Loucy (cell line): ENCODE results near the gene ATP8A1.
"Not testable (repeated sequence)": the region's sequence is repeated elsewhere in the genome, so short reads cannot be mapped to it uniquely, and the experiment has no call there.

Experiments used
- H2AFZ ChIP-seq: fragments of 200-600 bp; sonication (generic); 2 replicates; pipeline ENCODE4 v1.6.0; 2016; ENCODE audit warnings: antibody characterized with exemption, mild to moderate bottlenecking, low read length, moderate library complexity
- H3F3A ChIP-seq: fragments of 200-600 bp; 2 replicates; pipeline ENCODE4 v1.6.0; 2016; ENCODE audit warnings: antibody characterized with exemption, low read depth, mild to moderate bottlenecking
- H3K27me3 ChIP-seq: fragments of 200-600 bp; sonication (generic); 2 replicates; pipeline ENCODE4 v1.6.1; 2014; ENCODE audit warnings: low read length, mild to moderate bottlenecking; ENCODE audit not compliant: insufficient read depth, poor library complexity, severe bottlenecking
- H3K36me3 ChIP-seq: fragments of 200-600 bp; sonication (generic); 2 replicates; pipeline ENCODE4 v1.6.1; 2016; ENCODE audit warnings: low read length; ENCODE audit not compliant: insufficient read depth
- H3K4me1 ChIP-seq: fragments of 200-600 bp; sonication (generic); 2 replicates; pipeline ENCODE4 v1.5.1; 2014; ENCODE audit warnings: low read length, mild to moderate bottlenecking; ENCODE audit not compliant: insufficient read depth, poor library complexity, severe bottlenecking
- H3K4me2 ChIP-seq: fragments of 200-600 bp; sonication (generic); 2 replicates; pipeline ENCODE4 v1.6.0; 2014; ENCODE audit warnings: antibody characterized with exemption, low read length, low read depth, mild to moderate bottlenecking; ENCODE audit not compliant: poor library complexity, severe bottlenecking
- H3K4me3 ChIP-seq: fragments of 200-600 bp; sonication (generic); 2 replicates; pipeline ENCODE4 v1.5.1; 2014; ENCODE audit warnings: low read length, mild to moderate bottlenecking, mixed read lengths; ENCODE audit not compliant: poor library complexity, severe bottlenecking
- H3K79me2 ChIP-seq: fragments of 200-600 bp; sonication (generic); 2 replicates; pipeline ENCODE4 v1.6.1; 2014; ENCODE audit warnings: low read length; ENCODE audit not compliant: insufficient read depth
- H3K9ac ChIP-seq: fragments of 200-600 bp; sonication (generic); 2 replicates; pipeline ENCODE4 v1.6.0; 2014; ENCODE audit warnings: mild to moderate bottlenecking, low read depth, low read length, moderate library complexity; ENCODE audit not compliant: poor library complexity, severe bottlenecking
- H3K9me2 ChIP-seq: fragments of 200-600 bp; sonication (generic); replicated peaks from 2 replicates; pipeline ENCODE4 v1.6.1; 2016; ENCODE audit warnings: low read depth, low read length, mixed read lengths
- H3K9me3 ChIP-seq: fragments of 200-600 bp; sonication (generic); 2 replicates; pipeline ENCODE4 v1.6.1; 2014; ENCODE audit warnings: mild to moderate bottlenecking, antibody characterized with exemption, low read length, low read depth; ENCODE audit not compliant: insufficient read depth
- H4K20me1 ChIP-seq: fragments of 200-600 bp; sonication (generic); 2 replicates; pipeline ENCODE4 v1.6.0; 2014; ENCODE audit warnings: antibody characterized with exemption, low read length, mild to moderate bottlenecking; ENCODE audit not compliant: insufficient read depth, poor library complexity, severe bottlenecking
- CTCF ChIP-seq: fragments of 200-600 bp; sonication (generic); conservative IDR thresholded peaks from 2 replicates; pipeline ENCODE4 v1.5.1; 2014; ENCODE audit warnings: mild to moderate bottlenecking, antibody characterized with exemption, low read length
- EZH2phosphoT487 ChIP-seq: fragments of 200-600 bp; IDR thresholded peaks from 2 replicates; pipeline ENCODE4 v1.6.1; 2018; ENCODE audit warnings: antibody characterized with exemption, mild to moderate bottlenecking, moderate library complexity, borderline replicate concordance

The ATP8A1 gene

GRCh38 chr4:42385516-42385915, 271.4 kb downstream of the ATP8A1 start:
- H3K4me2 ChIP-seq = no peak overlapping the region
- no peaks in the 10 kb centered on the region for H3K36me3 ChIP-seq
- H3K79me2 ChIP-seq = no peaks in the 10 kb centered on the region
- H3K4me3 ChIP-seq = no peak overlapping the region
- H3K9ac ChIP-seq = no peak overlapping the region
- no peaks in the 10 kb centered on the region for H4K20me1 ChIP-seq
- no peak overlapping the region for H2AFZ ChIP-seq
- no peaks in the 10 kb centered on the region for H3K27me3 ChIP-seq
- H3F3A ChIP-seq = no peaks in the 10 kb centered on the region
- no peaks in the 10 kb centered on the region for H3K9me2 ChIP-seq
- TF ChIP-seq EZH2phosphoT487 (no peak), CTCF (no peak)
- H3K9me3 ChIP-seq = no peaks in the 10 kb centered on the region
- H3K4me1 ChIP-seq = no peaks in the 10 kb centered on the region

GRCh38 chr4:42381666-42382065, 275.2 kb downstream of the ATP8A1 start:
- TF ChIP-seq EZH2phosphoT487 (no peak), CTCF (no peak)
- no peaks in the 10 kb centered on the region for H3K9me3 ChIP-seq
- H3K4me1 ChIP-seq = no peaks in the 10 kb centered on the region
- H2AFZ ChIP-seq = no peak overlapping the region
- H3K27me3 ChIP-seq = no peaks in the 10 kb centered on the region
- no peaks in the 10 kb centered on the region for H3K9me2 ChIP-seq
- no peaks in the 10 kb centered on the region for H4K20me1 ChIP-seq
- H3F3A ChIP-seq = no peaks in the 10 kb centered on the region
- no peak overlapping the region for H3K9ac ChIP-seq
- no peaks in the 10 kb centered on the region for H3K79me2 ChIP-seq
- H3K4me3 ChIP-seq = no peak overlapping the region
- H3K4me2 ChIP-seq = no peak overlapping the region
- H3K36me3 ChIP-seq = no peaks in the 10 kb centered on the region

GRCh38 chr4:42377497-42377896, 279.4 kb downstream of the ATP8A1 start:
- TF ChIP-seq EZH2phosphoT487 = no peak
- no peak for TF ChIP-seq CTCF
- H3K36me3 ChIP-seq = no peaks in the 10 kb centered on the region
- no peaks in the 10 kb centered on the region for H3K79me2 ChIP-seq
- H3F3A ChIP-seq = no peaks in the 10 kb centered on the region
- H3K9ac ChIP-seq = no peak overlapping the region
- no peak overlapping the region for H3K4me3 ChIP-seq
- H3K9me2 ChIP-seq = no peaks in the 10 kb centered on the region
- H4K20me1 ChIP-seq = no peaks in the 10 kb centered on the region
- no peak overlapping the region for H2AFZ ChIP-seq
- no peak overlapping the region for H3K4me2 ChIP-seq
- H3K4me1 ChIP-seq = no peaks in the 10 kb centered on the region
- H3K27me3 ChIP-seq = no peaks in the 10 kb centered on the region
- no peaks in the 10 kb centered on the region for H3K9me3 ChIP-seq

GRCh38 chr4:42372303-42372702, 284.6 kb downstream of the ATP8A1 start:
- H3K27me3 ChIP-seq, H3K9me2 ChIP-seq, H4K20me1 ChIP-seq, H2AFZ ChIP-seq, H3K4me1 ChIP-seq, H3F3A ChIP-seq, H3K9ac ChIP-seq, H3K36me3 ChIP-seq, H3K4me2 ChIP-seq, H3K9me3 ChIP-seq, H3K79me2 ChIP-seq, H3K4me3 ChIP-seq: not testable (repeated sequence)
